ENCODE measurements around the gene RPS6KC1. TPM values are rescaled to one million over a fixed set of nuclear protein-coding genes. Genes with fewer than 3 reads are reported as not detected.
"Not testable (repeated sequence)": the region's sequence is repeated elsewhere in the genome, so short reads cannot be mapped to it uniquely, and the experiment has no call there.

The RPS6KC1 gene
- total RNA-seq, 2 donors from 2014 or later, result 20.7 to 34.1 TPM

GRCh38 chr1:213107613-213108012, 56.6 kb downstream of the RPS6KC1 start:
- no peak overlapping the region for H3K27ac ChIP-seq
- no peak for TF ChIP-seq CTCF (IDR thresholded peaks at IDR 0.05)
- H3K9me3 ChIP-seq, result no peaks in the 10 kb centered on the region
- peaks cover 0 to 4% of the 10 kb centered on the region in 2 donors for H3K4me1 ChIP-seq (ENCODE audit: control insufficient read depth in 1 of 2, low read depth in 2 of 2)
- DNase-seq (ENCODE audit: low spot score) (no peak), ATAC-seq (ENCODE audit: insufficient number of reproducible peaks, low FRiP score, low read depth) (no peak)
- H3K36me3 ChIP-seq, result peaks cover 2% of the 10 kb centered on the region
- H3K4me3 ChIP-seq, result no peak overlapping the region
- H3K27me3 ChIP-seq (replicated peaks; ENCODE audit: insufficient read depth), result no peaks in the 10 kb centered on the region

GRCh38 chr1:213110349-213111300, 59.6 kb downstream of the RPS6KC1 start:
- no peaks in the 10 kb centered on the region for H3K9me3 ChIP-seq
- no peak for TF ChIP-seq CTCF (IDR thresholded peaks at IDR 0.05)
- H3K36me3 ChIP-seq, result peaks cover 2% of the 10 kb centered on the region
- H3K27me3 ChIP-seq (replicated peaks; ENCODE audit: insufficient read depth), result no peaks in the 10 kb centered on the region
- H3K27ac ChIP-seq, result no peak overlapping the region
- ATAC-seq (ENCODE audit: insufficient number of reproducible peaks, low FRiP score, low read depth) (no peak), DNase-seq (ENCODE audit: low spot score) (no peak)
- peaks cover 0 to 4% of the 10 kb centered on the region in 2 donors for H3K4me1 ChIP-seq (ENCODE audit: control insufficient read depth in 1 of 2, low read depth in 2 of 2)
- no peak overlapping the region for H3K4me3 ChIP-seq

GRCh38 chr1:213111502-213111901, 60.5 kb downstream of the RPS6KC1 start:
- peaks cover 2% of the 10 kb centered on the region for H3K36me3 ChIP-seq
- H3K4me1 ChIP-seq (ENCODE audit: control insufficient read depth in 1 of 2, low read depth in 2 of 2), result peaks cover 0 to 4% of the 10 kb centered on the region in 2 donors
- H3K27me3 ChIP-seq (replicated peaks; ENCODE audit: insufficient read depth), result no peaks in the 10 kb centered on the region
- ATAC-seq (ENCODE audit: insufficient number of reproducible peaks, low FRiP score, low read depth) (no peak), DNase-seq (ENCODE audit: low spot score) (no peak)
- TF ChIP-seq CTCF (IDR thresholded peaks at IDR 0.05), result no peak
- H3K27ac ChIP-seq, result no peak overlapping the region
- no peaks in the 10 kb centered on the region for H3K9me3 ChIP-seq
- no peak overlapping the region for H3K4me3 ChIP-seq

GRCh38 chr1:213112723-213113122, 61.7 kb downstream of the RPS6KC1 start:
- ATAC-seq (ENCODE audit: insufficient number of reproducible peaks, low FRiP score, low read depth); H3K4me1 ChIP-seq (ENCODE audit: control insufficient read depth in 1 of 2, low read depth in 2 of 2); DNase-seq (ENCODE audit: low spot score): not testable (repeated sequence)

GRCh38 chr1:213117699-213118180, 66.7 kb downstream of the RPS6KC1 start:
- not testable (repeated sequence) for ATAC-seq (ENCODE audit: insufficient number of reproducible peaks, low FRiP score, low read depth); H3K9me3 ChIP-seq; DNase-seq (ENCODE audit: low spot score); H3K4me1 ChIP-seq (ENCODE audit: control insufficient read depth in 1 of 2, low read depth in 2 of 2); H3K27ac ChIP-seq; H3K36me3 ChIP-seq; H3K27me3 ChIP-seq (replicated peaks; ENCODE audit: insufficient read depth); H3K4me3 ChIP-seq

More at GRCh38 chr1:213112723-213113122, 61.7 kb downstream of the RPS6KC1 start:
- not testable (repeated sequence) for H3K9me3 ChIP-seq; H3K27ac ChIP-seq; H3K4me3 ChIP-seq; H3K36me3 ChIP-seq; H3K27me3 ChIP-seq (replicated peaks; ENCODE audit: insufficient read depth)

GRCh38 chr1:213119794-213120193, 68.8 kb downstream of the RPS6KC1 start:
- Histone ChIP-seq H3K9me3 (no peaks in the 10 kb centered on the region), H3K4me3 (no peak overlapping the region), H3K4me1 (ENCODE audit: control insufficient read depth in 1 of 2, low read depth in 2 of 2) (peaks cover 10% of the 10 kb centered on the region in 2 donors), H3K36me3 (no peaks in the 10 kb centered on the region), H3K27ac (no peak overlapping the region), H3K27me3 (replicated peaks; ENCODE audit: insufficient read depth) (no peaks in the 10 kb centered on the region)
- ATAC-seq (ENCODE audit: insufficient number of reproducible peaks, low FRiP score, low read depth) (no peak), DNase-seq (ENCODE audit: low spot score) (no peak)
- TF ChIP-seq CTCF (IDR thresholded peaks at IDR 0.05), result no peak

Data from thoracic aorta (tissue), 2 donors.